GM10266 (cell line): Measurements from ENCODE around the gene MESP2.
"Not testable (repeated sequence)": the region's sequence is repeated elsewhere in the genome, so short reads cannot be mapped to it uniquely, and the experiment has no call there.

Experiments
- DNase-seq: peaks from one replicate; pipeline ENCODE4 v3.0.0; 2012; ENCODE audit errors: extremely low spot score
- TF ChIP-seq, protein P1 (sequence below): IDR thresholded peaks from 2 replicates; pipeline ENCODE4 v1.5.1; 2012; ENCODE audit warnings: mild to moderate bottlenecking, low read depth; ENCODE audit not compliant: control insufficient read depth, insufficient read depth; ENCODE audit errors: missing control alignments

Gene MESP2

DNA sequence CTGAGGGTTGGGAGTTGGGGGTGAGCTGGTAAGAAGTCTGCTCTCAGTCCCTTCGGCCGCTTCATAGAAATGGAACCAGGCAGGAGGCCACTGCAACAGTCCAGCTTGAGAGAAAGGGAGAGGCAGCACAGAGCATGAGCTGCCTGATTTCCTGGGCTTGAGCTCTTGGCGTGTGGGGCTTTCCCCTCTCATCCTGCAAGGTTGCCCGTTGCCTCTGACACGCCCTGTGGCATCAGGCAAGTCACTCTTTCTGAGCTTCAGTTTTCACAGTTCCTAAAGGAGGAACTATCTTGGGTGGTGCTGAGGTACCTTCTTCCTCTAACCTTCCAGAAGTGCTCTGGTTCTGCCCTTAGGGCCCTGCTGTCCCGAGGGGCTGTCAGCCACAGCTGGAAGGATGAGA lies 4.9 kb downstream of the MESP2 start:
- TF ChIP-seq, protein P1, sequence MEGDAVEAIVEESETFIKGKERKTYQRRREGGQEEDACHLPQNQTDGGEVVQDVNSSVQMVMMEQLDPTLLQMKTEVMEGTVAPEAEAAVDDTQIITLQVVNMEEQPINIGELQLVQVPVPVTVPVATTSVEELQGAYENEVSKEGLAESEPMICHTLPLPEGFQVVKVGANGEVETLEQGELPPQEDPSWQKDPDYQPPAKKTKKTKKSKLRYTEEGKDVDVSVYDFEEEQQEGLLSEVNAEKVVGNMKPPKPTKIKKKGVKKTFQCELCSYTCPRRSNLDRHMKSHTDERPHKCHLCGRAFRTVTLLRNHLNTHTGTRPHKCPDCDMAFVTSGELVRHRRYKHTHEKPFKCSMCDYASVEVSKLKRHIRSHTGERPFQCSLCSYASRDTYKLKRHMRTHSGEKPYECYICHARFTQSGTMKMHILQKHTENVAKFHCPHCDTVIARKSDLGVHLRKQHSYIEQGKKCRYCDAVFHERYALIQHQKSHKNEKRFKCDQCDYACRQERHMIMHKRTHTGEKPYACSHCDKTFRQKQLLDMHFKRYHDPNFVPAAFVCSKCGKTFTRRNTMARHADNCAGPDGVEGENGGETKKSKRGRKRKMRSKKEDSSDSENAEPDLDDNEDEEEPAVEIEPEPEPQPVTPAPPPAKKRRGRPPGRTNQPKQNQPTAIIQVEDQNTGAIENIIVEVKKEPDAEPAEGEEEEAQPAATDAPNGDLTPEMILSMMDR = no peak
- DNase-seq = no peak

DNA sequence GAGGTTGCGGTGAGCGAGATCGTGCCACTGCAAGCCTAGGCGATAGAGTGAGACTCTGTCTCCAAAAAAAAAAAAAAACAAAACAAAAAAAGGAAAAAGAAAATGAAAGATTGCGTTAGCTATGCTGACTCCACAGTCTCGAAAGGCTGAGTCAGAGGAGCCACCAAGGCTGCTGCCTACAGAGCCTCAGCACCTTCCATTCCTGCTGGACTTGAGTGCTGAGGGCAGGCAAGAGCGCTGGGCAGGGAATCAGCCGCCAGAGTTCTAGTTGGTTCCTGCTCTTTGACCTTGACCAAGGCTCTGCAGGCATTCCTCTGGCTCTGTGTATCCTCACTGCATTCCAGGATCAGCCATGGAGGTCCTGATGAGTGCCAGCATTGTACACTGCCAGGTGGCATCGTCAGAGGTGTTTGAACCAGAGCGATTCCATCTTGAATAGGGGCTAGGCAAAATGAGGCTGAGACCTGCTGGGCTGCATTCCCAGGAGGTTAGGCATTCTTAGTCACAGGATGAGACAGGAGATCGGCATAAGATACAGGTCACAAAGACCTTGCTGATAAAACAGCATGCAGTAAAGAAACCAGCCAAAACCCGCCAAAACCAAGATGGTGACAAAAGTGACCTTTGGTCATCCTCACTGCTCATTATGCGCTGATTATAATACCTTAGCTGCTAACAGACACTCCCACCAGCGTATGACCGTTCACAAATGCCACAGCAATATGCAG lies 5.9 kb downstream of the MESP2 start:
- TF ChIP-seq, protein P1 = no peak
- DNase-seq = no peak

DNA sequence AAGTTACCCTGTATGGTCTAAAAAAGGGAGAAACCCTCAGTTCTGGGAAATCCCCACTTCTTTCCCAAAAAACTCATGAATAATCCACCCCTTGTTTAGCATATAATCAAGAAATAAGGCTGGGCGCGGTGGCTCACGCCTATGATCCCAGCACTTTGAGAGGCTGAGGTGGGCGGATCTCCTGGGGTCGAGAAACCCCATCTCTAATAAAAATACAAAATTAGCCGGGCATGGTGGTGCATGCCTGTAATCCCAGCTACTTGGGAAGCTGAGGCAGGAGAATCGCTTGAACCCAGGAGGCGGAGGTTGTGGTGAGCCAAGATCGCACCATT lies 6.5 kb downstream of the MESP2 start:
- DNase-seq = not testable (repeated sequence)

DNA sequence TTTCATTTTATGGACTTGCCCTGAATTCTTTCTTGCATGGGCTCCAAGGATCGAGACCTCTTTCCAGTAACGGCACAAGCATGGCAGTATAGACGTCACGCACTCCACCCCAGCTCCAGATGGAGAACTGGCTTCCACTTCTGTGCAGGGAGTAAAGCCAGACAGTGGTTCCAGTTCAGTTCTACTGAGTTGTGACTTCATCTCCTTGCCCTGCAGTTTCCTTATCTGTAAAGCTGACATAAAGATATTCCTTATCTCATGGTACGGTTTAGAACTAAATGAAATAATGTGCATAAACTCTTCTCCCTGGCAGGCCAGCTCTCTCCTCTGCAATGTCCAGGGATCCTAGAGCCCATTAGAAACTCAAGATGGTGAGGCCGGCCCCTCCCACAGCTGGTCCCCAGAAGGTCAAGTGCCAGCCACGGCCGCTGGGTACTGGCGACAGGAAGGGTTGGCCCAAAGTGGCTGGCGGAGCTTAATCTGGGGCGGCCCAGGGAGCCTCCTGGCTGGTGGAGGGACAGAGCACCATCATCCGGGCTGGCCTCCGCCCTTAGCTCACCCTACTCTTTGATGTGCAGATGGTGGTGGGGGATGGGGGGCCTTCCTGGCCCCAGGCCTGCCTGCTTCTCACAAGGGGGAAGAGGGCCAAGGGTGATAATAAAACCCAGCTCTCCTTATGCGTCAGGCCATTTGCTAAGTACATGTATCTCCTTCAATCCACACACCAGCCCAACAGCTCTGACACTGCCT lies 7.2 kb downstream of the MESP2 start:
- DNase-seq = no peak
- TF ChIP-seq, protein P1 = no peak

DNA sequence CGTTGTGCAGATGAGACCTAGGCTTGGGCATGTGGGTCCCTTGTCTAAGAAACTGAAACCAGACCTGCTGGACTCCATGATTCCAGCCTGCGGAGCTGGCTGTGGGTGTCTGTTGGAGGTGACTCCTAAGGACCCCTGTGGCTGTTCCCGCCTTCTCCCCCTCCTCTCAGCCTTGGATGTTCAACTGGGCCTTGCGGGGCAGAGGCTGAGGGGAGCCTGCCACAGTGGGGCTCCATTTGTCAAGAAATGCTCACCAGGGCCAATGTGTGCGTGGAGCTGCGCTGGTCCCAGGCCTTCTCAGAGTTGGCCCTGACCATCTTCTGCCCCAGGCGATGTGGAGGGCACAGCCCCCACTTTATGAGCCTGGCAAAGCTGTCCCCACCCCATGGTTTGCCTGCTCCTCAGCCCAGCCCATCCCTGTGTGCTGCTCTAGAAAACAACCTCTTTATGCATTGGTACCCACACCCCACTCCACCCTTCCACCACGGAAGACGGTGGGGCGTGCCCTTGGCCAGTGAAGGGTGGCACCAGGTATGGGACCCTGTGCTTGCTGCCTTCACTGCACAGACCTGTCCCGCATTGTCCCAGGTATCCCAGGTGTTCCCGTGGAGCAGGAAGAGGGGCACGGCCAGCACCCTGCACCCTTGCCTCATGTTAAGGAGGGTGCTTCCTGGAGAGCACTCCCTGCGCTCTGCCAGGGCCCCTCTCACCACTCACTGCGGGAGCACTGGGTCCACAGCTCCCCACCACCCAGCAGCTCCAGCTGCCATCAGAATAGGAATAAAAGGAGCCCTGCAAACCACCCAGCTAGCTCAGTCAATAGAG lies 7.9 kb downstream of the MESP2 start:
- TF ChIP-seq, protein P1 = no peak
- DNase-seq = no peak

DNA sequence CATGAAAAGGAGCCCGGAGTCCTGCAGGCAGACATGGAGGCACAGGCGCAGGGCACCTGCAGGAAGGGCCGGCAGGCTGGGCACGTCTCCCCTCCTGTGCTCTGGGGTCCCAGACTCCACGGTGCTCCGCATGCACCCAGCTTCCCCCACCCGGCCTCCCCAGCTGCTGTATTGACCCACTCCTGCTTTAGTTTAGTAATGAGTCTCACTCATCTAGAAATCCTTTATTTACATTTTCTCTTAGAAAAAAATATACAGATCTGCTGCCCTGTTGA lies 8.5 kb downstream of the MESP2 start:
- no peak for DNase-seq
- TF ChIP-seq, protein P1 = no peak

DNA sequence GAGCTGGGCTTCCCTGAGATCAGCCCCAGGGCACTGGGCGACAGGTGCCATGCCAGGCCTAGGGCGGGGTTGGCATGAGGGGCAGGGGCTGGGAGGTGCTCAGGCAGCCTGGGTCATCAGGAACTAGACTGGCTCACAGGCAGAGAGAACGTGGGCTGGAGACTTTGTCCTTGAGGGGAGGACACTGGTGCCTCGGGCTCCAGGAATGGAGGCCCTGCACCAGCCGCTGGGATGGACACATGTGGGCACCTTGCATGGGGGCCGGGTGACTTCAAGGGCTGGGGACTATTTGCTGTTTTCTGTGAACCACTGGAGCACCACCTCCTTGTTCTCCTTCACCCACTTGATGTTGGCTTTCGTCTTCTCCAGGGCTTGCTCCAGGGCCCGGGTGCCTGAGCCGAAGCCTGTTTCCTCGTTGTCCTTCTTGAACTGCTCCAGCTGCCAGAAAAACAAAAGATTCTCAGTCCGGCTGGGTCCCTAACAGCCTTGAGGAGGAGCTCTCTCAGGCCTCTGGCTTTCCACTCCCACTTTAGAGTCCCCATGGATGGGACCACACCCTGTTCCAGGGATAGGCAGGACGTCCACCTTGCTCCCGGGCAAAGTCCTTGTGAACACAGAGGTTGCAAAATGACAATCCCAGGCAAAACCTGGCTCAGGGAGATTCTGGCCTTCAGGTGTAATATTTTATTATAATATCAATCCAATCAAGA lies 9.1 kb downstream of the MESP2 start:
- no peak for DNase-seq

More for the DNA sequence above, 9.1 kb downstream of the MESP2 start:
- TF ChIP-seq, protein P1 = no peak
